Fibroblast of pulmonary artery (primary cell): ENCODE results near the gene NOS1.
"Not testable (repeated sequence)": the region's sequence is repeated elsewhere in the genome, so short reads cannot be mapped to it uniquely, and the experiment has no call there.

Experiments
- DNase-seq: peaks from one replicate; pipeline ENCODE4 v3.0.0-alpha.2; 2010; ENCODE audit warnings: low read depth
- H3K4me3 ChIP-seq: replicated peaks from 2 replicates; pipeline ENCODE4 v1.5.1; 2011; ENCODE audit warnings: low read depth, mild to moderate bottlenecking, control low read depth, low read length, moderate library complexity
- CTCF ChIP-seq: IDR thresholded peaks from 2 replicates; pipeline ENCODE4 v1.5.1; 2011; ENCODE audit warnings: mild to moderate bottlenecking, control low read depth, low read length, inconsistent platforms; ENCODE audit errors: missing control alignments

The NOS1 gene

GRCh38 chr12:117188121-117188665 is 173.2 kb downstream of the NOS1 start:
- TF ChIP-seq CTCF: no peak
- no peak for DNase-seq
- H3K4me3 ChIP-seq: no peak overlapping the region

GRCh38 chr12:117187421-117187820 is 174.0 kb downstream of the NOS1 start:
- no peak for TF ChIP-seq CTCF
- DNase-seq: no peak
- H3K4me3 ChIP-seq: no peak overlapping the region

- DNase-seq: no peak
- no peak overlapping the region for H3K4me3 ChIP-seq
- TF ChIP-seq CTCF: no peak
Measured at GRCh38 chr12:117182866-117183265, 178.6 kb downstream of the NOS1 start.

DNA sequence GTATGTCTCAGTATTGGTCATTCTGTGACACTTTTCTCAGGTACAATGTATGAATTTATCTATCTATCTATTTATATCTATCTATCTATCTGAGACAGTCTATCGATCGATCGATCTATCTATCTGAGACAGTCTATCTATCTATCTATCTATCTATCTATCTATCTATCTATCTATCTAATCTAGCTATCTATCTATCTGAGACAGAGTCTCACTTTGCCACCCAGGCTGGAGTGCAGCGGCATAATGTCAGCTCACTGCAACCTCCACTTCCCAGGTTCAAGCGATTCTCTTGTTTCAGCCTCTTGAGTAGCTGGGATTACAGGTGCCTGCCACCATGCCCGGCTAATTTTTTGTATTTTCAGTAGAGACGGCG is 180.0 kb downstream of the NOS1 start:
- not testable (repeated sequence) for H3K4me3 ChIP-seq, DNase-seq

DNA sequence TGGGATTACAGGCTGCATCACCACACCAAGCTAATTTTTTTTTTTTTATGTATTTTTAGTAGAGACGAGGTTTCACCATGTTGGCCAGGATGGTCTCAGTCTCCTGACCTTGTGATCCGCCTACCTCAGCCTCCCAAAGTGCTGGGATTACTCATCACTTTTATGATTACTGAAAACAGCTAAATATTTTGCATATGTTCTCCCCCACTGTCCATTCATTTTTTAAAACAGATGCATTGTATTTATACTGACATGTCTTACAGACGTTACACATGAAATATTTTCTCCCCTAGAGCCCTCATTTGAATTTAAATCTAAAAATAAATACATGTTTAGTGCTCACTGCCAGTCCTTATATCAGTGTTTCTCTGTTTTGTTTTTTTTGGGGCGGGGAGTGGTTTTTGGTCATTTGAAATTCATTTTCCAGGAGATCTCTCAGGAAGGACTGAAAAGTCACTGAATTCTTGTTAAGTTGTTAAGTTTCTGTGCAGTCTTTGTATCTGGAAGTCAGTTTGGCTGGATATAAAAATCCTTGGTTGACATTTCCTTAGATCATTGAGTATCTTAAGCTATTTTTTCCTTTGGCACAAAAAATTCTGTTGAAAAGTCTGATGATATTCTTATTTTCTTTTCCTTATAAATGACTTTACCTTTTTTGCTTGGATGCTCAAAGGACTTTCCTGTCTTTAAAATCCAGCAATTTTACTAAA is 180.5 kb downstream of the NOS1 start:
- H3K4me3 ChIP-seq: no peak overlapping the region
- no peak for DNase-seq
- TF ChIP-seq CTCF: no peak

GRCh38 chr12:117178745-117179144 is 182.7 kb downstream of the NOS1 start:
- TF ChIP-seq CTCF: no peak
- no peak for DNase-seq
- no peak overlapping the region for H3K4me3 ChIP-seq

DNA sequence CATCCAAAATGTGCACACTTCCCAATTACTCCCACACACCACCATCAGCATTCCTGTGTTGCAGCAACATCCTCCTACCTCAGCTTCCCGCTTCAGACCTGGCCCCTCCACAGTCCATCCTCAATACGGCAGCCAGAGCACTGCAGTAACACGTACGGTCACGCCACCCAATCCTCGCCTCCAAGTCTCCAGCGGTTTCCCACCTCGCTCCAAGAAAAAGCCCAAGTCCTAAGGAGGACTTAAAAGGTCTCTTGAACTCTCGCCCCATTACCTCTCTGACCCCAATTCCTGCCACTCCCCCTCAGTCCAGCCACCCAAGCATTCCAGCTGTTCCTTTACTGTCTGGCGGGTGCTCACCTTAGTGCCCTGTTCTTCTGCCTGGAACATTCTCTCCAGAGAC is 183.1 kb downstream of the NOS1 start:
- TF ChIP-seq CTCF: no peak
- no peak for DNase-seq
- no peak overlapping the region for H3K4me3 ChIP-seq
